ENCODE data around the gene LRP3.

LRP3 gene

GRCh38 chr19:33250500-33250899 is 56.4 kb downstream of the LRP3 start:
- H3K4me3 Mint-ChIP-seq: no peak overlapping the region
- no peaks in the 10 kb centered on the region for H3K36me3 Mint-ChIP-seq
- H3K9me3 Mint-ChIP-seq: no peaks in the 10 kb centered on the region
- no peaks in the 10 kb centered on the region for H3K27me3 Mint-ChIP-seq
- DNase-seq (ENCODE audit: low spot score in 2 of 2) (no peak), ATAC-seq (ENCODE audit: low read depth) (no peak)
- no peaks in the 10 kb centered on the region for H3K4me1 Mint-ChIP-seq
- H3K27ac Mint-ChIP-seq: no peak overlapping the region

GRCh38 chr19:33251076-33251475 is 56.9 kb downstream of the LRP3 start:
- no peak for DNase-seq (ENCODE audit: low spot score in 2 of 2)
- ATAC-seq (ENCODE audit: low read depth): no peak
- no peaks in the 10 kb centered on the region for H3K4me1 Mint-ChIP-seq
- peaks cover 3% of the 10 kb centered on the region for H3K27me3 Mint-ChIP-seq
- no peak overlapping the region for H3K27ac Mint-ChIP-seq
- H3K36me3 Mint-ChIP-seq: no peaks in the 10 kb centered on the region
- no peak overlapping the region for H3K4me3 Mint-ChIP-seq
- H3K9me3 Mint-ChIP-seq: no peaks in the 10 kb centered on the region

- Mint-ChIP-seq H3K4me1 (no peaks in the 10 kb centered on the region), H3K27ac (no peak overlapping the region), H3K36me3 (no peaks in the 10 kb centered on the region), H3K4me3 (no peak overlapping the region), H3K27me3 (peaks cover 3% of the 10 kb centered on the region), H3K9me3 (no peaks in the 10 kb centered on the region)
- DNase-seq (ENCODE audit: low spot score in 2 of 2): no peak
- no peak for ATAC-seq (ENCODE audit: low read depth)
Measured at GRCh38 chr19:33251526-33252090, 57.5 kb downstream of the LRP3 start.

- no peaks in the 10 kb centered on the region for H3K36me3 Mint-ChIP-seq
- no peaks in the 10 kb centered on the region for H3K4me1 Mint-ChIP-seq
- no peak overlapping the region for H3K27ac Mint-ChIP-seq
- H3K9me3 Mint-ChIP-seq: no peaks in the 10 kb centered on the region
- H3K4me3 Mint-ChIP-seq: no peak overlapping the region
- no peak for DNase-seq (ENCODE audit: low spot score in 2 of 2)
- ATAC-seq (ENCODE audit: low read depth): no peak
- peaks cover 5% of the 10 kb centered on the region for H3K27me3 Mint-ChIP-seq
Measured at GRCh38 chr19:33252418-33252962, 58.4 kb downstream of the LRP3 start.

GRCh38 chr19:33252971-33253370 is 58.8 kb downstream of the LRP3 start:
- peaks cover 5% of the 10 kb centered on the region for H3K27me3 Mint-ChIP-seq
- ATAC-seq (ENCODE audit: low read depth): no peak

GRCh38 chr19:33254245-33254824 is 60.2 kb downstream of the LRP3 start:
- Mint-ChIP-seq H3K27me3 (peaks cover 5% of the 10 kb centered on the region), H3K4me3 (no peak overlapping the region), H3K36me3 (no peaks in the 10 kb centered on the region), H3K27ac (no peak overlapping the region), H3K4me1 (no peaks in the 10 kb centered on the region), H3K9me3 (peaks cover 2% of the 10 kb centered on the region)
- DNase-seq (ENCODE audit: low spot score in 2 of 2) (no peak), ATAC-seq (ENCODE audit: low read depth) (no peak)

More at GRCh38 chr19:33252971-33253370, 58.8 kb downstream of the LRP3 start:
- H3K36me3 Mint-ChIP-seq: no peaks in the 10 kb centered on the region
- H3K4me3 Mint-ChIP-seq: no peak overlapping the region
- no peak for DNase-seq (ENCODE audit: low spot score in 2 of 2)
- H3K4me1 Mint-ChIP-seq: no peaks in the 10 kb centered on the region
- H3K27ac Mint-ChIP-seq: no peak overlapping the region
- no peaks in the 10 kb centered on the region for H3K9me3 Mint-ChIP-seq

- H3K27me3 Mint-ChIP-seq: peaks cover 5% of the 10 kb centered on the region
- no peak overlapping the region for H3K27ac Mint-ChIP-seq
- H3K9me3 Mint-ChIP-seq: peaks cover 2% of the 10 kb centered on the region
- no peaks in the 10 kb centered on the region for H3K36me3 Mint-ChIP-seq
- ATAC-seq (ENCODE audit: low read depth) (no peak), DNase-seq (ENCODE audit: low spot score in 2 of 2) (no peak)
- peaks cover under 1% of the 10 kb centered on the region for H3K4me1 Mint-ChIP-seq
- no peak overlapping the region for H3K4me3 Mint-ChIP-seq
Measured at GRCh38 chr19:33255781-33256180, 61.7 kb downstream of the LRP3 start.

- DNase-seq (ENCODE audit: low spot score in 2 of 2) (no peak), ATAC-seq (ENCODE audit: low read depth) (no peak)
- Mint-ChIP-seq H3K4me1 (peaks cover 3% of the 10 kb centered on the region), H3K9me3 (peaks cover 2% of the 10 kb centered on the region), H3K4me3 (no peak overlapping the region), H3K27me3 (peaks cover 5% of the 10 kb centered on the region), H3K27ac (no peak overlapping the region), H3K36me3 (no peaks in the 10 kb centered on the region)
Measured at GRCh38 chr19:33256261-33256660, 62.1 kb downstream of the LRP3 start.

GRCh38 chr19:33257828-33258227 is 63.7 kb downstream of the LRP3 start:
- DNase-seq (ENCODE audit: low spot score in 2 of 2) (no peak), ATAC-seq (ENCODE audit: low read depth) (no peak)
- Mint-ChIP-seq H3K27ac (no peak overlapping the region), H3K9me3 (peaks cover 2% of the 10 kb centered on the region), H3K4me3 (no peak overlapping the region), H3K36me3 (no peaks in the 10 kb centered on the region), H3K4me1 (peaks cover 10% of the 10 kb centered on the region), H3K27me3 (peaks cover 13% of the 10 kb centered on the region)
